HepG2 (cell line): ENCODE data around the gene MEF2A. TPM values are rescaled to one million over a fixed set of nuclear protein-coding genes. Genes with fewer than 3 reads are reported as not detected.

Experiments used
- ATAC-seq: fragments of 200-7000 bp; cut with Tn5 transposase; 3 replicates; pipeline ENCODE4 v1.9.1; 2020; ENCODE audit warnings: mild to moderate bottlenecking, moderate library complexity
- BruUV-seq: library from RNA; stranded (reverse); fragments of 400-500 nt; replicated peaks from 2 replicates; lab custom pipeline; 2021; lab: Mats Ljungman, UMichigan
- CTCF ChIA-PET: fragments of 300-600 bp; formaldehyde crosslinking; extraction: SDS; loops from one replicate; lab custom pipeline; 2021; ENCODE audit warnings: low total read pairs, inconsistent platforms, low intra/inter-chr PET ratio; lab: Yijun Ruan, JAX
- POLR2A ChIA-PET: fragments of 350-600 bp; sonication (Branson Sonifier 250); formaldehyde crosslinking; loops from one replicate; lab custom pipeline; 2020; ENCODE audit warnings: antibody characterized with exemption, inconsistent platforms; lab: Yijun Ruan, JAX
- DNase-seq: peaks from one replicate; pipeline ENCODE4 v3.0.0-alpha.2; 2015; ENCODE audit warnings: low spot score
- FAIRE-seq: peaks from 3 replicates; lab custom pipeline; 2011; peaks lifted over from hg19 to GRCh38; lab: Jason Lieb, UNC
- H2AFZ ChIP-seq: one replicate; pipeline ENCODE4 v1.6.1; 2011; ENCODE audit warnings: low read length, inconsistent platforms
- H3K27ac ChIP-seq: fragments of 300-600 bp; 3 replicates; pipeline ENCODE4 v1.8.0; 2011; ENCODE audit warnings: mixed run types, mild to moderate bottlenecking, mixed read lengths, low read length, inconsistent platforms; ENCODE audit not compliant: insufficient read depth; ENCODE audit errors: extremely low read length
- H3K27me3 ChIP-seq, 2 experiments: fragments of 200-600 bp in 1 of 2; 2 replicates in 1 of 2; 3 replicates in 1 of 2; pipeline versions ENCODE4 v1.6.0 to v1.8.0; 2011; ENCODE audit warnings: low read length in 2 of 2, mild to moderate bottlenecking in 2 of 2, moderate library complexity in 2 of 2, inconsistent platforms in 1 of 2; ENCODE audit not compliant: insufficient read depth in 2 of 2, control insufficient read depth in 1 of 2
- H3K36me3 ChIP-seq, 2 experiments: fragments of 200-600 bp in 1 of 2; replicated peaks in 1 of 2; 2 replicates in 1 of 2; 3 replicates in 1 of 2; pipeline versions ENCODE4 v1.5.1 to v1.8.0; 2011; ENCODE audit warnings: low read length in 2 of 2, inconsistent platforms in 1 of 2; ENCODE audit not compliant: insufficient read depth in 2 of 2, control insufficient read depth in 1 of 2
- H3K4me1 ChIP-seq: 2 replicates; pipeline ENCODE4 v1.5.1; 2012; ENCODE audit warnings: low read length, inconsistent platforms; ENCODE audit not compliant: insufficient read depth
- H3K4me2 ChIP-seq: 2 replicates; pipeline ENCODE4 v1.6.0; 2011; ENCODE audit warnings: low read depth, low read length, inconsistent platforms
- H3K4me3 ChIP-seq, 3 experiments: fragments of 200-600 bp in 1 of 3; sonication (generic), shearing (Covaris generic) in 1 of 3; replicated peaks in 1 of 3; 2 replicates each; pipeline ENCODE4 v1.5.1; 2011 to 2016; ENCODE audit warnings: low read length in 3 of 3, inconsistent platforms in 2 of 3, low read depth in 2 of 3, mild to moderate bottlenecking in 2 of 3, control low read depth in 1 of 3, mixed read lengths in 1 of 3; ENCODE audit not compliant: insufficient read depth in 1 of 3
- H3K79me2 ChIP-seq: one replicate; pipeline ENCODE4 v1.6.1; 2011; ENCODE audit warnings: low read length, inconsistent platforms; ENCODE audit not compliant: insufficient read depth
- H3K9ac ChIP-seq: 2 replicates; pipeline ENCODE4 v1.6.0; 2011; ENCODE audit warnings: mild to moderate bottlenecking, low read depth, low read length, inconsistent platforms; ENCODE audit not compliant: insufficient read depth
- H3K9me3 ChIP-seq: 2 replicates; pipeline ENCODE4 v1.5.1; 2012; ENCODE audit warnings: mild to moderate bottlenecking, low read length
- H4K20me1 ChIP-seq: 2 replicates; pipeline ENCODE4 v1.6.0; 2011; ENCODE audit warnings: inconsistent platforms, mild to moderate bottlenecking, low read length, moderate library complexity; ENCODE audit not compliant: insufficient read depth
- DMAP1 ChIP-seq: IDR thresholded peaks from 2 replicates; pipeline ENCODE4 v1.6.1; 2016
- FOXM1 ChIP-seq: sonication (generic); formaldehyde crosslinking; IDR thresholded peaks from 2 replicates; pipeline ENCODE4 v1.5.0; 2020; ENCODE audit warnings: missing genetic modification reagents
- GABPB1 ChIP-seq: IDR thresholded peaks from 2 replicates; pipeline ENCODE4 v1.6.1; 2016; ENCODE audit warnings: mild to moderate bottlenecking, missing genetic modification reagents, moderate library complexity, missing compliant biosample characterization
- KDM2A ChIP-seq: sonication (generic); formaldehyde crosslinking; IDR thresholded peaks from 2 replicates; pipeline ENCODE4 v1.4.0; 2020; ENCODE audit warnings: low read depth, missing genetic modification reagents, borderline replicate concordance
- NONO ChIP-seq, 2 experiments: fragments of 450-650 bp in 1 of 2; sonication (generic) in 1 of 2; formaldehyde crosslinking in 1 of 2; IDR thresholded peaks in 1 of 2; conservative IDR thresholded peaks in 1 of 2; 2 replicates each; pipeline versions ENCODE4 v1.6.1 to v1.8.0; 2017 to 2022; ENCODE audit warnings: mild to moderate bottlenecking in 1 of 2, missing genetic modification reagents in 1 of 2, moderate library complexity in 1 of 2
- RBFOX2 ChIP-seq: fragments of 200-400 bp; formaldehyde crosslinking; IDR thresholded peaks from 2 replicates; pipeline ENCODE4 v1.6.1; 2017; ENCODE audit warnings: low read depth, mild to moderate bottlenecking, low read length
- RXRA ChIP-seq: sonication (generic); formaldehyde crosslinking; IDR thresholded peaks from 2 replicates; pipeline ENCODE4 v1.5.1; 2020; ENCODE audit warnings: missing genetic modification reagents
- SALL1 ChIP-seq: sonication (generic); formaldehyde crosslinking; IDR thresholded peaks from 2 replicates; pipeline ENCODE4 v1.8.0; 2022; ENCODE audit warnings: mild to moderate bottlenecking, missing genetic modification reagents
- SIX1 ChIP-seq: sonication (generic); formaldehyde crosslinking; IDR thresholded peaks from 2 replicates; pipeline ENCODE4 v1.4.0; 2020; ENCODE audit warnings: missing genetic modification reagents, borderline replicate concordance
- ZBTB7A ChIP-seq: sonication (generic); formaldehyde crosslinking; IDR thresholded peaks from 2 replicates; pipeline ENCODE4 v1.8.0; 2022; ENCODE audit warnings: mild to moderate bottlenecking, missing genetic modification reagents
- ZNF17 ChIP-seq: sonication (generic); formaldehyde crosslinking; IDR thresholded peaks from 2 replicates; pipeline ENCODE4 v1.5.0; 2020; ENCODE audit warnings: mild to moderate bottlenecking, missing genetic modification reagents
- ZNF446 ChIP-seq: sonication (generic); formaldehyde crosslinking; IDR thresholded peaks from 2 replicates; pipeline ENCODE4 v1.5.0; 2020; ENCODE audit warnings: mild to moderate bottlenecking, missing genetic modification reagents
- ZNF616 ChIP-seq: sonication (generic); formaldehyde crosslinking; IDR thresholded peaks from 2 replicates; pipeline ENCODE4 v1.5.0; 2020; ENCODE audit warnings: low read depth, mild to moderate bottlenecking, missing genetic modification reagents
- ZNF646 ChIP-seq: sonication (generic); formaldehyde crosslinking; IDR thresholded peaks from 2 replicates; pipeline ENCODE4 v1.9.0; 2021; ENCODE audit warnings: mild to moderate bottlenecking, missing genetic modification reagents
- ZNF777 ChIP-seq: sonication (generic); formaldehyde crosslinking; IDR thresholded peaks from 2 replicates; pipeline ENCODE4 v1.4.0; 2020; ENCODE audit warnings: missing genetic modification reagents
- ZNF841 ChIP-seq: sonication (generic); formaldehyde crosslinking; IDR thresholded peaks from 2 replicates; pipeline ENCODE4 v1.8.1; 2023; ENCODE audit warnings: missing genetic modification reagents, borderline replicate concordance
- ZSCAN31 ChIP-seq: sonication (generic); formaldehyde crosslinking; IDR thresholded peaks from 2 replicates; pipeline ENCODE4 v1.5.0; 2020; ENCODE audit warnings: low read depth, mild to moderate bottlenecking, missing genetic modification reagents
- ZSCAN9 ChIP-seq: IDR thresholded peaks from 2 replicates; pipeline ENCODE4 v1.6.1; 2016; ENCODE audit warnings: borderline replicate concordance
- WGBS: methylation state at CpG from one replicate; pipeline ENCODE4 v1.1.6; 2017; ENCODE audit warnings: low lambda C conversion rate; 5-methylcytosine and 5-hydroxymethylcytosine counted together
- in situ Hi-C: cut with HindIII; loops from 2 replicates; pipeline ENCODE4 v1.10.0; 2017; ENCODE audit warnings: low pct_unique_long_range_greater_than_20kb; ENCODE audit not compliant: extremely low pct_ligation_motif_present
- intact Hi-C: fragments of 100-400 bp; cut with micrococcal nuclease; formaldehyde crosslinking; loops from one replicate; pipeline ENCODE4 v1.10.0; 2022; ENCODE audit not compliant: unreplicated experiment
- polyA plus RNA-seq, 8 experiments: library from polyadenylated mRNA; depleted of rRNA in 3 of 8; stranded (reverse) in 7 of 8; unstranded in 1 of 8; fragments of >200 nt; fragmentation: Illumina TruSeq in 4 of 8; extraction: Trizol in 4 of 8; gene quantifications; 2 replicates each; pipeline versions ENCODE4 v1.2.1 to v1.2.3, GENCODE V29; 2011 to 2016; ENCODE audit warnings: low read depth in 4 of 8, missing spikeins in 1 of 8, mixed read lengths in 1 of 8; ENCODE audit not compliant: insufficient read depth in 1 of 8
- total RNA-seq, 5 experiments: library from RNA; depleted of rRNA; stranded (reverse); fragments of >200 nt; fragmentation: Illumina TruSeq; extraction: Trizol; gene quantifications; 2 replicates each; pipeline ENCODE4 v1.2.3, GENCODE V29; 2016; ENCODE audit warnings: low read depth in 1 of 5

The MEF2A gene
- total and polyA plus RNA-seq, 2 of the 13 experiments (the other 11 are each of a cell fraction or from before 2014, with no cell fraction given) = 15.2 to 24.4 TPM

GRCh38 chr15:99565049-99565298 lies 810 bp upstream of the MEF2A start (continued):
- TF ChIP-seq ZNF17 (CRISPR knock-in tag) = no peak
- no peak for TF ChIP-seq NONO (IDR thresholded peaks at IDR 0.05)
- TF ChIP-seq NONO (CRISPR knock-in tag; conservative IDR thresholded peaks at IDR 0.05) = no peak
- 0 out of 2 replicates have a peak, but pooled peaks have one; percentile 8 for TF ChIP-seq RBFOX2
- TF ChIP-seq ZNF777 (CRISPR knock-in tag) = no peak
- no peak for TF ChIP-seq ZSCAN9 (CRISPR knock-in tag)
- TF ChIP-seq ZSCAN31 = no peak
- TF ChIP-seq ZNF616 (CRISPR knock-in tag) = no peak
- TF ChIP-seq SIX1 (CRISPR knock-in tag) = no peak
- no peak for TF ChIP-seq DMAP1

DNA sequence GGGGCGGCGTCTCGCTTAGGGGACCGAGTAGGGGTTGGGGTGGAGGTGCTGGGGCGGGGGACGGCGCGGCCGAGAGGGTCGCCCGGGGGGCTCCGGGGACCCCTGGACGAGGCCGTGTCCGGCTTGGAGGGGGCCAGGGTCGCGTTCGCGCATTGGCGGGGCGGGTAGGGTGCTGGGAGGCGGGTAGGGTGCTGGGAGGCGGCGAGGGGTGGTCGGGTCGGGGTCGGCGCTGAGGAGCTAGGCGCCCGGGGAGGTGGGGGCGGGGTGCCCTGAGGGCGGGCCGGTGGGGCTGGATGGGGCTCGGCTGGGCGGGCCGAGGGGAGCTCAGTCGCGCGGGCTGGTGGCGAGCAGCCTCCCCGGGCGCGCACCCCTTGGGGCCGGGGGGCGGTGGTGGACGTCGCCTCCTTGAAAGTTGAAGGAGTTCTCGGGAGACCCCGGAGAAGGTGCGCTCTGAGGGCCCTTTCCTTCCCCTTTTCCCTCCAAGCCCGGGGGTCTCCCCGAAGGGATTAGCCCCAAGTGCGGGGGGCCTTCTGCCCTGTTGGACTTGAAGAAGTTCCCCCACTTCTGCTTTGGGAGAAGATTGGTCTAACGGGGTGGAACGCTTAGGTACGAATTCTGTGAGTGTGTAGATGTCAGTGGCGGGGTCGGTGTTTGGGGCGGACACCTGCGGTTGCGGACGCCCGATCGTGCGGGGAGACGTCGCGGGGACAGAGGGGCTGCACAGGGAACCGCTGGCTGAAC lies 543 bp downstream of the MEF2A start:
- H3K27ac ChIP-seq = peak overlapping the region; percentile 78
- H3K27me3 ChIP-seq = peaks cover 0 to 3% of the 10 kb centered on the region in 2 experiments; a peak in 2 of 5 replicates
- no peak overlapping the region for H2AFZ ChIP-seq
- peaks cover 50% of the 10 kb centered on the region for H3K79me2 ChIP-seq
- BruUV-seq = no TSS peak
- H3K4me2 ChIP-seq = peak overlapping the region; percentile 86
- ATAC-seq = peak; percentile 23
- no peaks in the 10 kb centered on the region for H3K36me3 ChIP-seq
- DNase-seq = no peak
- ChIA-PET POLR2A (interaction anchor here (1.0 to 3.3 kb wide), 4 partner anchors 78 to 167 kb away, joined by 3 to 13 read pairs (median 6); partner anchors contain the start of gene LYSMD4), CTCF (no interaction called here)
- peak overlapping the region; percentile 75 for H3K9ac ChIP-seq
- under 1% methylated on average over 25 of the region's 69 CpGs for WGBS
- in situ Hi-C loops = loop anchor here (10.0 kb wide), 1 partner anchor 132 kb away; no protein-coding TSS in a partner anchor
- peaks cover 48% of the 10 kb centered on the region for H3K4me1 ChIP-seq
- no peak for FAIRE-seq
- no peaks in the 10 kb centered on the region for H3K9me3 ChIP-seq
- peaks cover 12% of the 10 kb centered on the region; the same call in 1 of the 2 replicates for H4K20me1 ChIP-seq
- H3K4me3 ChIP-seq = peak overlapping the region; percentile 86 to 97 (median 94)
- intact Hi-C loops = no loop called here
- TF ChIP-seq SALL1 (CRISPR knock-in tag) (peak; percentile 27; the same call in 1 of the 2 replicates), GABPB1 (0 out of 2 replicates have a peak, but pooled peaks have one; percentile 32), KDM2A (CRISPR knock-in tag) (0 out of 2 replicates have a peak, but pooled peaks have one; percentile 40), ZNF841 (CRISPR knock-in tag) (no peak), RXRA (CRISPR knock-in tag) (no peak), ZNF646 (CRISPR knock-in tag) (0 out of 2 replicates have a peak, but pooled peaks have one; percentile 22), ZNF446 (CRISPR knock-in tag) (no peak), FOXM1 (CRISPR knock-in tag) (no peak), ZBTB7A (0 out of 2 replicates have a peak, but pooled peaks have one; percentile 23)
